T-helper 1 cell treated with Interleukin-12 subunit alpha and Interleukin-12 subunit beta and Interleukin-4 antibody, amounts not matched to agents 30 ng/mL and 1 ng/mL, for 36 hours (primary cell): ENCODE measurements around the gene KIF3B. TPM values are rescaled to one million over a fixed set of nuclear protein-coding genes. Genes with fewer than 3 reads are reported as not detected.
"Not testable (repeated sequence)": the region's sequence is repeated elsewhere in the genome, so short reads cannot be mapped to it uniquely, and the experiment has no call there.

Experiments used
- intact Hi-C: fragments of 100-400 bp; cut with micrococcal nuclease; formaldehyde crosslinking; loops from one replicate; pipeline ENCODE4 v1.15.1; 2024
- total RNA-seq: library from RNA; stranded (reverse); gene quantifications from 2 replicates; pipeline ENCODE4 v1.2.3, GENCODE V29; 2022

Gene KIF3B
- total RNA-seq, 1 donor from 2014 or later, result 26.9 TPM

- intact Hi-C loops, result no loop called here
Observed at GRCh38 chr20:32326504-32326845, 49.0 kb downstream of the KIF3B start.

- intact Hi-C loops, result no loop called here
Observed at GRCh38 chr20:32327087-32327681, 49.7 kb downstream of the KIF3B start.

- intact Hi-C loops, result no loop called here
Observed at GRCh38 chr20:32329817-32330554, 52.5 kb downstream of the KIF3B start.

- intact Hi-C loops, result no loop called here
Observed at GRCh38 chr20:32330555-32330897, 53.1 kb downstream of the KIF3B start.

GRCh38 chr20:32332614-32333013, 55.2 kb downstream of the KIF3B start:
- intact Hi-C loops, result loop anchor here (1.0 kb wide), 1 partner anchor 23 kb away; no protein-coding TSS in a partner anchor

- intact Hi-C loops, result loop anchor here (1.0 kb wide), 1 partner anchor 22 kb away; no protein-coding TSS in a partner anchor
Observed at GRCh38 chr20:32333181-32333987, 55.9 kb downstream of the KIF3B start.

- intact Hi-C loops, result loop anchor here (1.0 kb wide), 1 partner anchor 21 kb away; no protein-coding TSS in a partner anchor
Observed at GRCh38 chr20:32333988-32334885, 56.8 kb downstream of the KIF3B start.

- intact Hi-C loops, result loop anchor here (1.0 kb wide), 3 partner anchors 32 to 316 kb away; no protein-coding TSS in a partner anchor
Observed at GRCh38 chr20:32336918-32337347, 59.5 kb downstream of the KIF3B start.

- intact Hi-C loops, result loop anchor here (1.0 kb wide), 2 partner anchors 147 to 315 kb away; no protein-coding TSS in a partner anchor
Observed at GRCh38 chr20:32337937-32338661, 60.6 kb downstream of the KIF3B start.

- intact Hi-C loops, result no loop called here
Observed at GRCh38 chr20:32338665-32339064, 61.2 kb downstream of the KIF3B start.

GRCh38 chr20:32339116-32339515, 61.7 kb downstream of the KIF3B start:
- intact Hi-C loops, result no loop called here

GRCh38 chr20:32341053-32341452, 63.6 kb downstream of the KIF3B start:
- intact Hi-C loops, result not testable (repeated sequence)

GRCh38 chr20:32343439-32343838, 66.0 kb downstream of the KIF3B start:
- intact Hi-C loops, result no loop called here

- intact Hi-C loops, result no loop called here
Observed at GRCh38 chr20:32344835-32345506, 67.5 kb downstream of the KIF3B start.

- intact Hi-C loops, result no loop called here
Observed at GRCh38 chr20:32348207-32348606, 70.8 kb downstream of the KIF3B start.

GRCh38 chr20:32350421-32350820, 73.0 kb downstream of the KIF3B start:
- intact Hi-C loops, result no loop called here

- intact Hi-C loops, result no loop called here
Observed at GRCh38 chr20:32352121-32352720, 74.8 kb downstream of the KIF3B start.

GRCh38 chr20:32353848-32354496, 76.5 kb downstream of the KIF3B start:
- intact Hi-C loops, result no loop called here
